Activated T-cell treated with anti-CD3 and anti-CD28 coated beads, Interleukin-2, amount 50 U/mL, for 24 hours (primary cell): ENCODE measurements around the gene IL17F.
A peak's percentile ranks its signal among the peaks of the same experiment; 100 is the strongest.

ENCODE experiments used
- DNase-seq: peaks from one replicate; pipeline ENCODE4 v3.0.0-alpha.2; 2020
- H3K27ac Mint-ChIP-seq: 2 replicates; pipeline ENCODE4 v1.8.0; 2020; ENCODE audit warnings: mild to moderate bottlenecking, mixed read lengths
- H3K27me3 Mint-ChIP-seq: 2 replicates; pipeline ENCODE4 v1.8.0; 2020; ENCODE audit warnings: mixed read lengths
- H3K36me3 Mint-ChIP-seq: 2 replicates; pipeline ENCODE4 v1.8.0; 2020; ENCODE audit warnings: low read depth, mixed read lengths
- H3K4me1 Mint-ChIP-seq: 2 replicates; pipeline ENCODE4 v1.8.0; 2020; ENCODE audit warnings: low read depth, mixed read lengths
- H3K4me3 Mint-ChIP-seq: 2 replicates; pipeline ENCODE4 v1.8.0; 2020; ENCODE audit warnings: mild to moderate bottlenecking, moderate library complexity, mixed read lengths
- H3K9me3 Mint-ChIP-seq: 2 replicates; pipeline ENCODE4 v1.8.0; 2020; ENCODE audit warnings: mixed read lengths

Gene IL17F

DNA sequence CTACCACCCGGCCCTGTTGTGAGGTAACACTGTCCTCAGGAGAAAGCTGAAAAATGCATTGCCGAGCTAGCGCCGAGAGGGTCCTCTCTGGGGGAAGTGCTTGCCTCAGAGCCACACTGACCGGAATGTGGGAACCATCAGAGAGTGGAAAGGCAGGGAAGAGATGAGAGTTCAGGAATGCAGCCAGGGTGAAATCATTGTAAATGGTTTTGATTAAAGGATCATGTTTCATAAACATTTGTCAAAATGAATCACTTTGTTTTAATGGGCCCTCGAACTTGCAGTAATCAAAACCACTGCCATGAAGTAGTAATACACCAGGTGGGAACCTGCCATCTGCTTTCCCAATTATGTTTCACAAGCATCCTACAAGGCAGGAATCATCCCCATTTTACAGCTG lies 16.9 kb upstream of the IL17F start:
- Mint-ChIP-seq H3K4me1 (peaks cover 6% of the 10 kb centered on the region), H3K27ac (no peak overlapping the region), H3K4me3 (no peak overlapping the region), H3K36me3 (peaks cover 71% of the 10 kb centered on the region), H3K27me3 (peaks cover 4% of the 10 kb centered on the region), H3K9me3 (no peaks in the 10 kb centered on the region)
- DNase-seq, result no peak

- Mint-ChIP-seq H3K4me3 (no peak overlapping the region), H3K4me1 (peaks cover 10% of the 10 kb centered on the region), H3K27ac (no peak overlapping the region), H3K27me3 (peaks cover 9% of the 10 kb centered on the region), H3K9me3 (no peaks in the 10 kb centered on the region), H3K36me3 (peaks cover 65% of the 10 kb centered on the region)
- no peak for DNase-seq
These were observed 16.3 kb upstream of the IL17F start for GRCh38 chr6:52260634-52261033.

DNA sequence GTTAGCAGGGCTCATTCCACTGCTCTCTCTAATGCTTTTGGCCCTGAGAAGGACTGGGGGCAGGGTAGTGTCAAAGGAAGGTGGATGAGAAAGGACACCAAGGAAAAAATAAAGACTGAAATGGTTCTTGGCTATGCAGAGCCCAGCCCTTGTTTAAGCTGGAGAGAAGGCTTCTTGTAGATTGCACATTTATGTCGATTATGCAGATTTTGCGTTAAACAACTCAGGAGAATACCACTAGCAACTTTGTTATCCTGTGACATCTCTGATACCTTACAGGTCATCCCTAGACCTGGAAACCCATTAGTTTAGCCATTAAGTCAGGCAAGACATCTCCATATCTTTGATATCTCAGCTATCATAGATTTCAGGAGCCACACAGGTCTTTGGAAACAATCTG lies 11.1 kb upstream of the IL17F start:
- H3K4me3 Mint-ChIP-seq, result peak overlapping the region; percentile 3
- H3K27me3 Mint-ChIP-seq, result peaks cover 51% of the 10 kb centered on the region
- H3K9me3 Mint-ChIP-seq, result no peaks in the 10 kb centered on the region
- DNase-seq, result no peak
- peaks cover 45% of the 10 kb centered on the region for H3K4me1 Mint-ChIP-seq
- peak overlapping the region; percentile 31 for H3K27ac Mint-ChIP-seq
- peaks cover 13% of the 10 kb centered on the region for H3K36me3 Mint-ChIP-seq

DNA sequence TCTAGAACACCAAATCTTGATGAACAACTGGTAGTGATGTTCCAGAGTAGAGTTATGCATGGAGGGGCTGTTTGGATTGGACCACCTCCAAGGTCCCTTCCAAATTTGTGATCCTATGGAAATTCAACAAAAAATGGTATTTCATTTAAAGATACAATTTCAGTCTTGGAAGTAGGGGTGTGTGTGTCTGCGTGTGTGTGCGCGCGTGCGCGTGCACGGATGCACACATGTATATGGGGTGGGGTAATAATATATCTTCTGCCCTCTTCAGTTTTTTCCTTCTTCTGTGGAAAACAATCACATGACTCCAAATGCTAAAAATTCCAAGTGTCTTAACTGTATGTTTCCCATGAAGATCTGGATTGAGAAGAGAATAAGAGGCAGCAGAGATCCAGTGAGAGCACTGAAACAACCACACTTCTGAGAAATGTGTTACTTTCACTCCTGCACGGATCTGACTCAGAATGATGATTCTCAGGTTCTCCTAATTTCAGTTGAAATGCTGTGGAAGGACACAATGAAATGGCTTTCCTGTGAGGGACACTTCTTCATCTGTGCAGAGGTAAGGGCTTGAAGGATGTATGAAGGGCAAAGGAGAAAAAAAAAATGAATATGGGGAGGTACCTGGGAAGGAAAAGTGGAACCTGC lies 10.6 kb upstream of the IL17F start:
- Mint-ChIP-seq H3K4me1 (peaks cover 49% of the 10 kb centered on the region), H3K36me3 (peaks cover 7% of the 10 kb centered on the region), H3K27me3 (peaks cover 55% of the 10 kb centered on the region), H3K9me3 (no peaks in the 10 kb centered on the region), H3K4me3 (peak overlapping the region; percentile 3), H3K27ac (peak overlapping the region; percentile 31)
- no peak for DNase-seq

DNA sequence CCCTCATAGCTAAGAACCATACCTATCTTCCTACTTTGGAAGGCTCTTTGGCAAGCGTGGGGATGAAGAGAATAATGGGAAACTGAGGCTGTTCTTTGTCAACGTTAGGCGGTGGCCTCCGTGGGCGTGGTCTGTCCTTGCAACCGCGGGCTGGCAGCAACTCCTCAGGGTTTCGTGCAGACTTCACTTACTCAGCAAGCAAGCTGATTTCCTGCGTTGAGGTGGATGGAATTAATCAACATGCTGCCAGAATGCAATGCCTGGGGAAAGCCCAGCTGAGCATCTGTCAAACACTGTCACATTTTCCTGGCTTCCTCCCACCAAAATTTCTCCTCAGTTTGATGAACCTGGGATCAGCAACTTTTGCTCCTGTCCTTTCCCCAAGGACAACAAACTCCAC lies 9.2 kb upstream of the IL17F start:
- Mint-ChIP-seq H3K4me1 (peaks cover 49% of the 10 kb centered on the region), H3K4me3 (no peak overlapping the region), H3K27me3 (peaks cover 67% of the 10 kb centered on the region), H3K9me3 (no peaks in the 10 kb centered on the region), H3K36me3 (no peaks in the 10 kb centered on the region), H3K27ac (peak overlapping the region; percentile 76)
- DNase-seq, result peak; percentile 48

GRCh38 chr6:52251113-52251512 lies 6.8 kb upstream of the IL17F start:
- Mint-ChIP-seq H3K27ac (peak overlapping the region; percentile 90), H3K36me3 (no peaks in the 10 kb centered on the region), H3K4me3 (no peak overlapping the region), H3K9me3 (no peaks in the 10 kb centered on the region), H3K4me1 (peaks cover 49% of the 10 kb centered on the region), H3K27me3 (peaks cover 78% of the 10 kb centered on the region)
- no peak for DNase-seq

- H3K36me3 Mint-ChIP-seq, result no peaks in the 10 kb centered on the region
- no peak overlapping the region for H3K4me3 Mint-ChIP-seq
- no peaks in the 10 kb centered on the region for H3K9me3 Mint-ChIP-seq
- peaks cover 29% of the 10 kb centered on the region for H3K4me1 Mint-ChIP-seq
- peaks cover 68% of the 10 kb centered on the region for H3K27me3 Mint-ChIP-seq
- no peak overlapping the region for H3K27ac Mint-ChIP-seq
- no peak for DNase-seq
These were observed 4.8 kb upstream of the IL17F start for GRCh38 chr6:52249078-52249477.

DNA sequence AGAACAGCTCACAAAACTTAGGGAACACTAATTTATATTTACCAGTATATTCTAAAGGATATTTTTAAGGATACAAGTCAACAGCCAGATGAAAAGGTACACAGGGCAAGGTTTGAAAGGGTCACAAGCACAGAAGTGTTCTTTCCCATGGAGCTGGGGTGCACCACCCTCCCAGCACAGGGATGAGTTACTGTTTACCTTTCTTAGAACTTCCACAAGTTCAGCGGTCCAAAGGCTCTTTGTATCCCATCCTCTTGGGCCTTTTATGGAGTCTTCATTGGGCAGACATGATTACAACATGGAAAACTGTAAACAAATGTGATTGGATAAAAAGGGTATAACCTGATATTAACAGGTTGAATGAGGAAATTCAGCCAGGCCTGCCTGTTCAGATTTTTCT lies 1.1 kb upstream of the IL17F start:
- Mint-ChIP-seq H3K27me3 (peaks cover 44% of the 10 kb centered on the region), H3K4me1 (peaks cover 4% of the 10 kb centered on the region), H3K36me3 (no peaks in the 10 kb centered on the region), H3K9me3 (no peaks in the 10 kb centered on the region), H3K4me3 (no peak overlapping the region), H3K27ac (no peak overlapping the region)
- DNase-seq, result no peak

DNA sequence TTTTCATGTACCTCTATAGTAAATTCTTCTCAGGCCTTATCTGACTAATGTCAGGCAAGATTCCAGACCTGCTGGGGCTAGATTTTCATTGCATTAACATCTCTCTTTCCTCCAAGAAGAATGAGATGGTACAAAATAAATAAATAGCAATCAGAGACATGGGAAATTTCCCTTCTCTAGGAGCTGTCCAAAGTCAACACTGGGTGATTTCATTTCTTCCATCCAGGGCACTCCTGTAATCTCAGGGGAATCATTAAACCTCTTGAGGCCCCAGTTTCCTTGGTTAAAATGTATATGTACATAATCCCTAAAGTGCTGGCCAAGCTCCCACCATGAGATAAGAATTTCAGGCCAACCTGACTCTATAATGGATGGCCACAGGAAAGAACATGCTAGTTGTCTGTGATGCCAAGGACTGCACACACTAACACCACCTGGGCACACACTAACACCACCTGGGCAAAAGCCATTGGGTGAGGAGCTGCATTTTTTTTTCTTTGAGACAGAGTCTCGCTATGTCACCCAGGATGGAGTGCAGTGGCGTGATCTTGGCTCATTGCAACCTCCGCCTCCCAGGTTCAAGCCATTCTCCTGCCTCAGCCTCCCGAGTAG lies 912 bp downstream of the IL17F start:
- no peak overlapping the region for H3K27ac Mint-ChIP-seq
- no peak overlapping the region for H3K4me3 Mint-ChIP-seq
- peaks cover 27% of the 10 kb centered on the region for H3K27me3 Mint-ChIP-seq
- no peaks in the 10 kb centered on the region for H3K4me1 Mint-ChIP-seq
- H3K9me3 Mint-ChIP-seq, result no peaks in the 10 kb centered on the region
- DNase-seq, result no peak
- H3K36me3 Mint-ChIP-seq, result no peaks in the 10 kb centered on the region

DNA sequence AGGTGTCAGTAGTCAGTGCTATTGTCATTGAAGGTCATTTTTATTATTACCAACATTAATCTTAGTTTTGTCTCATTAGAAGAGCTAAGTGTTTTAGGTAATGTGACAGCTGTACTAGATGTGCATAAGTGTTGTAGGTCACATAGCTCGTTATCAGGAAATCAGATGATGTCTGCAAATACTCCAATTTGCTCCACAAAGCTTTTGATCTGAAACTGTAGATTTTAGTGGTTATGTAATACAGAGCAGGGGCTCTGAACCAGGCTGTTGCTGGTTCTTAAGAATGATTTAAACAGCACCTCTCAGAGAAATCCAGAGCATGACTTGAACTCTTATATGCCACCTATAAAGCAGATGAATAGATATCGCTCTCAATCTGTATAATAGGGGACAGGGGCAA lies 2.5 kb downstream of the IL17F start:
- H3K27me3 Mint-ChIP-seq, result peaks cover 30% of the 10 kb centered on the region
- H3K27ac Mint-ChIP-seq, result no peak overlapping the region

DNA sequence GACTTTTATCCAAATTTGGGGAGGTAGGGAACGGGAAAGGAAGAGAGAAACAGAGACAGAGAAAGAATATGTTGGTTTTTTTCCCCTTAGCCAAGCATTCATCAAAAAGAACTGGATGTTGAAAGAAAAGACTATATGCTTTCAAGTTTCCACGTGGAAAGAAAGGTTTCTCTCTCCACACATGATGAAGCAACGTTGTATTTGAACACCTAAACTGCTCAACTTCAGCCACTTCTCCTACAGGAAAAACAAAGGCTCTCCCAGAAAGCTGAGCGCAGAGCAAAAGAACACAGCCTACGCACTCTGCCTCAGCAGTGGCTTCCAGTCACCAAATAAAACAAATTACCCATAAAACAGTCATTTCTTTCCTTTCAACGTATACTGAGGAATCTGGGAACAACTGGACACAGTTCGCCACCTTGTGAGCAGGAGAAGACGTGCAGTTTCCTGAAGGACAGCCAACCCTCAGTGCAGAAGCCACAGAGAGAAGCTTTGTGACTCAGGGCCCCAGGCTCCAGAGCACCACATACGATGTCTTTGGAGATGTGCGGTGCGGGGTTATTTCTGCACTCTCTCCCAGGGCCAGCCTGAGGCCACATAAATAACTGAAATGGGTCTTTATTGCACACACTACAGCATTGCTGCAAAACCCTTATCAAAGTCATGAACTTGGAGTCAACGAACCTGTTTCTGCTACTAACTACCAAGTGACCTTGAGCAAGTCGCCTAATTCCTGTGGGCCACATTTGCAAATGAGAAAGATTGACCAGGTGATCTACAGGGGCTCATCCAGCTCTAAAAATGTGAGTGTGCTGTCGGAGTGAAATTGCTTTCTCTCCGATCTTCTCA lies 10.1 kb downstream of the IL17F start:
- Mint-ChIP-seq H3K27ac (no peak overlapping the region), H3K4me1 (peaks cover 21% of the 10 kb centered on the region), H3K9me3 (no peaks in the 10 kb centered on the region), H3K36me3 (no peaks in the 10 kb centered on the region), H3K27me3 (peaks cover 64% of the 10 kb centered on the region), H3K4me3 (no peak overlapping the region)
- no peak for DNase-seq

More for the DNA sequence above, 2.5 kb downstream of the IL17F start:
- no peak for DNase-seq
- no peaks in the 10 kb centered on the region for H3K36me3 Mint-ChIP-seq
- H3K4me1 Mint-ChIP-seq, result no peaks in the 10 kb centered on the region
- no peak overlapping the region for H3K4me3 Mint-ChIP-seq
- no peaks in the 10 kb centered on the region for H3K9me3 Mint-ChIP-seq

DNA sequence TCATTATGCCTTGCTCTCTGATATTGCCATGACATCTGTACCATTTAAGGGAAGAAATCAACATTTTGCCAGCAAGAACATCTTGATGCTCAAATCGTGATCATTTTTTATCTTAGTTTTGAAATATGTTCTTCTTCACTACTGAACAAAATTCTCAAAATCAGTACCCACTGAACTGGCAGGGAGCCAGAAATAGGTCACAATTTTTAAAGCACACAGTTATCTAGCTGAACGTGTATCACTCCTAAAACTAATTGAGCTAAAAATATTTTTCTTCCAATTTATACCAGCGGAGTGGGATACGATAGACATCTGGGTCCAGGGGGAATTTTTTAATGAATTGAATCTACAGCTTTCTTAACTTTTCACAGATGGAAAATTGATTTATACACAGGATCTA lies 11.3 kb downstream of the IL17F start:
- no peak overlapping the region for H3K27ac Mint-ChIP-seq
- no peaks in the 10 kb centered on the region for H3K36me3 Mint-ChIP-seq
- no peak for DNase-seq
- no peaks in the 10 kb centered on the region for H3K9me3 Mint-ChIP-seq
- peaks cover 27% of the 10 kb centered on the region for H3K4me1 Mint-ChIP-seq
- no peak overlapping the region for H3K4me3 Mint-ChIP-seq
- peaks cover 60% of the 10 kb centered on the region for H3K27me3 Mint-ChIP-seq

GRCh38 chr6:52231406-52232127 lies 12.7 kb downstream of the IL17F start:
- H3K36me3 Mint-ChIP-seq, result no peaks in the 10 kb centered on the region
- H3K27me3 Mint-ChIP-seq, result peaks cover 48% of the 10 kb centered on the region
- no peaks in the 10 kb centered on the region for H3K9me3 Mint-ChIP-seq
- H3K4me1 Mint-ChIP-seq, result peaks cover 41% of the 10 kb centered on the region
- DNase-seq, result no peak
- H3K27ac Mint-ChIP-seq, result no peak overlapping the region
- H3K4me3 Mint-ChIP-seq, result no peak overlapping the region

- Mint-ChIP-seq H3K27me3 (peaks cover 43% of the 10 kb centered on the region), H3K9me3 (no peaks in the 10 kb centered on the region)
- DNase-seq, result no peak
These were observed 13.6 kb downstream of the IL17F start for GRCh38 chr6:52230685-52231084.

More at GRCh38 chr6:52230685-52231084, 13.6 kb downstream of the IL17F start:
- no peak overlapping the region for H3K4me3 Mint-ChIP-seq
- H3K27ac Mint-ChIP-seq, result no peak overlapping the region
- H3K36me3 Mint-ChIP-seq, result no peaks in the 10 kb centered on the region
- H3K4me1 Mint-ChIP-seq, result peaks cover 41% of the 10 kb centered on the region
